ENCODE results near the gene PYROXD2. TPM values are rescaled to one million over a fixed set of nuclear protein-coding genes. Genes with fewer than 3 reads are reported as not detected.

Gene PYROXD2
- total RNA-seq, 1 donor from 2014 or later, result 5.0 TPM

DNA sequence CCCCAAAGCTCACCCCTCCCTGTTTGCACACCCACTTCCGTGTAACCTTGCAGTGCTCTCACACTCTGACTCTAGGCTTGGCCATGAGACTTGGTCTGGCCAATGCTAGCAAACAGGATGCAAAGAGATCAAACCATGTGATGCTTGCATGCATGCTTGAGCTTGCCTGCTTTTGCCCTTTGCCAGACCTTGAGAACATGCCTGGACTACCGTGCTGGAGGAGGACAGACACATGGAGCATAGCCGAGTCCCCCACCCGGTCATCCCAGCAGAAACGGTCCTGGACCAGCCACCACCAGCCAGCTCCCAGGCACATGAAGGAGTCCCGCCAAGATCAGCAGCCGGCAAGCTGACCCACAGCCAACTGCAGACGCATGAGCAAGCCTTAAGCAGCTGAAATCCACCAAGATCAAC, 23.4 kb downstream of the PYROXD2 start:
- H3K4me3 Mint-ChIP-seq, result no peak overlapping the region
- peaks cover 6% of the 10 kb centered on the region for H3K4me1 Mint-ChIP-seq
- H3K27me3 Mint-ChIP-seq (ENCODE audit: low read depth), result no peaks in the 10 kb centered on the region
- no peaks in the 10 kb centered on the region for H3K36me3 Mint-ChIP-seq (ENCODE audit: low read depth)
- no peak for DNase-seq (ENCODE audit: low read depth, low spot score)
- TF ChIP-seq CTCF (conservative IDR thresholded peaks at IDR 0.05), result no peak
- no peaks in the 10 kb centered on the region for H3K9me3 Mint-ChIP-seq
- H3K27ac Mint-ChIP-seq (ENCODE audit: unreplicated experiment), result peak overlapping the region; percentile 78

DNA sequence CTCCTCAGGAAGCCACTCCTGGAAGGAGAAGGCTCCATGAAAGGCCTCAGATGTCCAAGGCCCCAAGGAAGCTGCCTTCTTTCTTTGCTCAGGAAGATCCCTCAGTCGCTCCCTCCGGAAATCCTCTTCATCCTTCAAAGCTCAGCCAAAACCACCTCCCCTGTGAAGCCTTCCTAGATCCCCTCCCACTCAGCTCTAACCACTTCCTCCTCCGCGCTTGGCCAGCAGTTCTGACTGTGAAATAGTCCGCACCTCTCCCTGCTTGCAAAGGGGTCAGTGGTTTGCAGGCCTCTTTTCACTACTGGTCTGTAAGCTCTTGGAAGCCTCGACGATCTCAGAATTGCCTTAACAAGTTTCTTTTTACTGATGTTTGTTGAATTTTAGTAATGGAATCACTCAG, 23.9 kb downstream of the PYROXD2 start:
- peaks cover 6% of the 10 kb centered on the region for H3K4me1 Mint-ChIP-seq

GRCh38 chr10:98390406-98390805, 24.6 kb downstream of the PYROXD2 start:
- peaks cover 6% of the 10 kb centered on the region for H3K4me1 Mint-ChIP-seq
- no peak for TF ChIP-seq CTCF (conservative IDR thresholded peaks at IDR 0.05)
- no peaks in the 10 kb centered on the region for H3K9me3 Mint-ChIP-seq
- no peaks in the 10 kb centered on the region for H3K27me3 Mint-ChIP-seq (ENCODE audit: low read depth)
- no peak overlapping the region for H3K4me3 Mint-ChIP-seq
- H3K36me3 Mint-ChIP-seq (ENCODE audit: low read depth), result no peaks in the 10 kb centered on the region
- DNase-seq (ENCODE audit: low read depth, low spot score), result no peak
- no peak overlapping the region for H3K27ac Mint-ChIP-seq (ENCODE audit: unreplicated experiment)

More for the DNA sequence above, 23.9 kb downstream of the PYROXD2 start:
- Mint-ChIP-seq H3K27me3 (ENCODE audit: low read depth) (no peaks in the 10 kb centered on the region), H3K27ac (ENCODE audit: unreplicated experiment) (no peak overlapping the region), H3K9me3 (no peaks in the 10 kb centered on the region), H3K4me3 (no peak overlapping the region), H3K36me3 (ENCODE audit: low read depth) (no peaks in the 10 kb centered on the region)
- no peak for DNase-seq (ENCODE audit: low read depth, low spot score)
- no peak for TF ChIP-seq CTCF (conservative IDR thresholded peaks at IDR 0.05)

GRCh38 chr10:98389398-98389797, 25.6 kb downstream of the PYROXD2 start:
- Mint-ChIP-seq H3K27ac (ENCODE audit: unreplicated experiment) (no peak overlapping the region), H3K27me3 (ENCODE audit: low read depth) (no peaks in the 10 kb centered on the region), H3K36me3 (ENCODE audit: low read depth) (no peaks in the 10 kb centered on the region), H3K9me3 (no peaks in the 10 kb centered on the region), H3K4me1 (peaks cover 3% of the 10 kb centered on the region), H3K4me3 (no peak overlapping the region)
- TF ChIP-seq CTCF (conservative IDR thresholded peaks at IDR 0.05), result no peak
- no peak for DNase-seq (ENCODE audit: low read depth, low spot score)

GRCh38 chr10:98388101-98388655, 26.8 kb downstream of the PYROXD2 start:
- Mint-ChIP-seq H3K36me3 (ENCODE audit: low read depth) (no peaks in the 10 kb centered on the region), H3K4me1 (no peaks in the 10 kb centered on the region), H3K4me3 (no peak overlapping the region), H3K27ac (ENCODE audit: unreplicated experiment) (no peak overlapping the region), H3K27me3 (ENCODE audit: low read depth) (no peaks in the 10 kb centered on the region), H3K9me3 (no peaks in the 10 kb centered on the region)
- DNase-seq (ENCODE audit: low read depth, low spot score), result no peak
- TF ChIP-seq CTCF (conservative IDR thresholded peaks at IDR 0.05), result no peak

All from neural crest cell (in vitro differentiated cells).